Measurements from ENCODE around the gene EIF5B. TPM values are rescaled to one million over a fixed set of nuclear protein-coding genes. Genes with fewer than 3 reads are reported as not detected.

The EIF5B gene
- total RNA-seq, 1 donor from 2014 or later = 26.8 TPM

DNA sequence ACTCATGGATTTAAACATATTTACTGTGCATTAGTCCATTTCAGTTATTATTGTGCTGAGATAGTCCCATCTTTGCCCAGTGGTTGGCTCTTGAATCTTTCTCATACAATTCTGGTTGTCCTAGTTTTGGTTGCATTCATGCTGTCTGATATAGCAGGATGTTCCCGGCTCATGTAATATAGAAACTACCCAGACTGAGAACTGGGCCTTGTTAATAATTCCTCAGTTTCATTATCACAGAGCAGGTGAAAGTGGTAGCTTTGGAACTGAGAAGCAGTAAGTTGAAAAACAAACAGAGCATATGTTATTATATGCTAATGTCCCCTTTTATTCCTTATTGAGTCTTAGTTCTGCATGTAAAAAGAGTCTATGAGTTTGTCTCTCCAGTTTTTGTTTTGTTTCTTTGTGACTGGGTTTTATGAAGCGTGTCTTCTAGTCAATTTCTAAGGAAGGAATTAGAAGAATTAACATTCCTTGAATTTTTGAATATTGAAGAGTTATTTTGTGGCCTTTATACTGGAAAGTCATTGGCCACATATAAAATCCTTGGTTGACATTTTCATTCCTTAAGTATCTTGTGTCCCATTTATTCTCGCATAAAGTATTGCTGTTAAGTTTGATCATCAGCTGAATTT is 43.3 kb downstream of the EIF5B start:
- H3K79me2 ChIP-seq (ENCODE audit: low read depth) = no peaks in the 10 kb centered on the region
- H3K27me3 Mint-ChIP-seq (ENCODE audit: insufficient read depth, low read depth) = peaks cover 3% of the 10 kb centered on the region
- H3F3A ChIP-seq (ENCODE audit: low read depth) = no peaks in the 10 kb centered on the region
- H3K36me3 ChIP-seq = peaks cover 12% of the 10 kb centered on the region
- no peak overlapping the region for H3K4me2 ChIP-seq
- no peak overlapping the region for H3K27ac Mint-ChIP-seq
- TF ChIP-seq EZH2phosphoT487 (IDR thresholded peaks at IDR 0.05) (no peak), EZH2 (IDR thresholded peaks at IDR 0.05) (no peak)
- TF ChIP-seq, protein P1, sequence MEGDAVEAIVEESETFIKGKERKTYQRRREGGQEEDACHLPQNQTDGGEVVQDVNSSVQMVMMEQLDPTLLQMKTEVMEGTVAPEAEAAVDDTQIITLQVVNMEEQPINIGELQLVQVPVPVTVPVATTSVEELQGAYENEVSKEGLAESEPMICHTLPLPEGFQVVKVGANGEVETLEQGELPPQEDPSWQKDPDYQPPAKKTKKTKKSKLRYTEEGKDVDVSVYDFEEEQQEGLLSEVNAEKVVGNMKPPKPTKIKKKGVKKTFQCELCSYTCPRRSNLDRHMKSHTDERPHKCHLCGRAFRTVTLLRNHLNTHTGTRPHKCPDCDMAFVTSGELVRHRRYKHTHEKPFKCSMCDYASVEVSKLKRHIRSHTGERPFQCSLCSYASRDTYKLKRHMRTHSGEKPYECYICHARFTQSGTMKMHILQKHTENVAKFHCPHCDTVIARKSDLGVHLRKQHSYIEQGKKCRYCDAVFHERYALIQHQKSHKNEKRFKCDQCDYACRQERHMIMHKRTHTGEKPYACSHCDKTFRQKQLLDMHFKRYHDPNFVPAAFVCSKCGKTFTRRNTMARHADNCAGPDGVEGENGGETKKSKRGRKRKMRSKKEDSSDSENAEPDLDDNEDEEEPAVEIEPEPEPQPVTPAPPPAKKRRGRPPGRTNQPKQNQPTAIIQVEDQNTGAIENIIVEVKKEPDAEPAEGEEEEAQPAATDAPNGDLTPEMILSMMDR (IDR thresholded peaks at IDR 0.05) = no peak
- H3K27ac ChIP-seq = no peak overlapping the region
- H3K4me1 Mint-ChIP-seq = no peaks in the 10 kb centered on the region
- H3K4me3 Mint-ChIP-seq = no peak overlapping the region
- no peak overlapping the region for H2AFZ ChIP-seq (replicated peaks)
- no peaks in the 10 kb centered on the region for H3K4me1 ChIP-seq
- no peaks in the 10 kb centered on the region for H3K9me3 Mint-ChIP-seq
- H3K36me3 Mint-ChIP-seq = peaks cover 35% of the 10 kb centered on the region
- H3K4me3 ChIP-seq = no peak overlapping the region
- no peak for DNase-seq (ENCODE audit: low spot score)
- H3K9ac ChIP-seq = no peak overlapping the region
- no peaks in the 10 kb centered on the region for H3K27me3 ChIP-seq
- H4K20me1 ChIP-seq (ENCODE audit: low read depth) = no peaks in the 10 kb centered on the region
- H3K9me3 ChIP-seq (ENCODE audit: low read depth) = no peaks in the 10 kb centered on the region

DNA sequence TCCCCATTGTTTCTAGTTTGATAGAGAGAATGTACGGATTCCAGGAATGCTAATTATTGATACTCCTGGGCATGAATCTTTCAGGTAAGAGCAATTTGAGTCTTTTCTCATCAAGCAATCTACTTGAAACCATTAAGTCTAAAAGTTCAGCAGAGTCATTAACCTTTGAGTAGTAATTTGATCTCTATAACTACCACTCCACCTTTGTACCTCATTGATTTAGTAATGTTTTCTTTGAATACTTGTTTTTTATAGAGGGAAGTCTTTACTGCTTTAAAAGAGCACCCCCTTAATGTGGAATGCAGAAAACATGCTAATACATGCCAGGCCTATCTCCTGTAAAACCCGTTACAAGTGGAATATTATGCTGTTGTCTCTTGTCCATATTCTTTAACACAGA is 45.0 kb downstream of the EIF5B start:
- no peak overlapping the region for H3K9ac ChIP-seq
- H3K27ac Mint-ChIP-seq = no peak overlapping the region
- H3K4me3 Mint-ChIP-seq = no peak overlapping the region
- H3K36me3 Mint-ChIP-seq = peaks cover 32% of the 10 kb centered on the region
- H3K9me3 Mint-ChIP-seq = no peaks in the 10 kb centered on the region
- no peak overlapping the region for H3K27ac ChIP-seq
- no peak overlapping the region for H3K4me3 ChIP-seq
- no peaks in the 10 kb centered on the region for H3K9me3 ChIP-seq (ENCODE audit: low read depth)
- no peaks in the 10 kb centered on the region for H3F3A ChIP-seq (ENCODE audit: low read depth)
- peaks cover 3% of the 10 kb centered on the region for H3K27me3 Mint-ChIP-seq (ENCODE audit: insufficient read depth, low read depth)
- no peak overlapping the region for H3K4me2 ChIP-seq
- no peaks in the 10 kb centered on the region for H3K79me2 ChIP-seq (ENCODE audit: low read depth)
- H3K36me3 ChIP-seq = peaks cover 12% of the 10 kb centered on the region
- H3K27me3 ChIP-seq = no peaks in the 10 kb centered on the region
- no peaks in the 10 kb centered on the region for H3K4me1 Mint-ChIP-seq
- no peak for DNase-seq (ENCODE audit: low spot score)
- no peaks in the 10 kb centered on the region for H4K20me1 ChIP-seq (ENCODE audit: low read depth)
- H3K4me1 ChIP-seq = no peaks in the 10 kb centered on the region
- H2AFZ ChIP-seq (replicated peaks) = no peak overlapping the region
- TF ChIP-seq EZH2 (IDR thresholded peaks at IDR 0.05) (no peak), EZH2phosphoT487 (IDR thresholded peaks at IDR 0.05) (no peak)
- TF ChIP-seq, protein P1 (IDR thresholded peaks at IDR 0.05) = no peak

DNA sequence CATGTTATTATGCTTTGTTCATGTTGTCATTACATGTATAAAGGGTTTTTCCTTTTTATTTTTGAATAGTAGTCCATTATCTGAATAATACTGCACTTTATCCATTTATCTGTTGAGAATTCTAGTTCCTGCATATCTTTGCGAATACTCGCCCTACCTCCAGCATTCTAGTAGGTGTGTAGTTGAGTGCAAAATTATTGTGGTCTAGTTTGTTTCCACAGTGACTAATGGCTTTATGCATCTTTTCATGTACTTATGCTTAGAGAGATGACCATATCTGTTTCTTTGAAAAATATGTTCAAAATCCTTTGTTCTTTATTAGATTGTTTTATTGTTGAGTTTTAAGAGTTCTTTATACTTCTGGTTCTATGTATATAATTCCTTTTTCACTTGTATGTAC is 48.8 kb downstream of the EIF5B start:
- H3K9ac ChIP-seq = no peak overlapping the region
- H3K36me3 Mint-ChIP-seq = peaks cover 27% of the 10 kb centered on the region
- no peak overlapping the region for H3K27ac ChIP-seq
- H3K27me3 Mint-ChIP-seq (ENCODE audit: insufficient read depth, low read depth) = peaks cover 3% of the 10 kb centered on the region
- H3K4me2 ChIP-seq = no peak overlapping the region
- H3K4me3 Mint-ChIP-seq = no peak overlapping the region
- no peaks in the 10 kb centered on the region for H3F3A ChIP-seq (ENCODE audit: low read depth)
- no peak for TF ChIP-seq EZH2 (IDR thresholded peaks at IDR 0.05)
- no peak for TF ChIP-seq EZH2phosphoT487 (IDR thresholded peaks at IDR 0.05)
- TF ChIP-seq, protein P1 (IDR thresholded peaks at IDR 0.05) = no peak
- H3K79me2 ChIP-seq (ENCODE audit: low read depth) = no peaks in the 10 kb centered on the region
- no peaks in the 10 kb centered on the region for H3K9me3 ChIP-seq (ENCODE audit: low read depth)
- H2AFZ ChIP-seq (replicated peaks) = no peak overlapping the region
- H3K4me3 ChIP-seq = no peak overlapping the region
- no peaks in the 10 kb centered on the region for H3K4me1 ChIP-seq
- H4K20me1 ChIP-seq (ENCODE audit: low read depth) = no peaks in the 10 kb centered on the region
- H3K4me1 Mint-ChIP-seq = no peaks in the 10 kb centered on the region
- no peak for DNase-seq (ENCODE audit: low spot score)
- peaks cover 14% of the 10 kb centered on the region for H3K36me3 ChIP-seq
- no peaks in the 10 kb centered on the region for H3K9me3 Mint-ChIP-seq
- no peaks in the 10 kb centered on the region for H3K27me3 ChIP-seq
- no peak overlapping the region for H3K27ac Mint-ChIP-seq

All from neural progenitor cell (in vitro differentiated cells).